GM08714 (cell line): Measurements from ENCODE around the gene TTC27.

Source experiments
- H3K4me3 ChIP-seq: fragments of 200-500 bp; sonication (Bioruptor generic); 2 replicates; pipeline ENCODE4 v1.5.1; 2014; ENCODE audit warnings: mild to moderate bottlenecking, low read length, inconsistent platforms
- ZNF274 ChIP-seq: IDR thresholded peaks from 2 replicates; pipeline ENCODE4 v1.6.1; 2012; ENCODE audit warnings: mild to moderate bottlenecking, low read depth, low read length

The TTC27 gene

GRCh38 chr2:32811696-32812095, 183.8 kb downstream of the TTC27 start:
- H3K4me3 ChIP-seq: no peak overlapping the region

GRCh38 chr2:32812316-32812715, 184.5 kb downstream of the TTC27 start:
- no peak overlapping the region for H3K4me3 ChIP-seq
- no peak for TF ChIP-seq ZNF274

More at GRCh38 chr2:32811696-32812095, 183.8 kb downstream of the TTC27 start:
- no peak for TF ChIP-seq ZNF274

- no peak overlapping the region for H3K4me3 ChIP-seq
- TF ChIP-seq ZNF274: no peak
Observed at GRCh38 chr2:32820088-32820487, 192.2 kb downstream of the TTC27 start.

GRCh38 chr2:32820701-32821100, 192.9 kb downstream of the TTC27 start:
- TF ChIP-seq ZNF274: no peak
- H3K4me3 ChIP-seq: no peak overlapping the region

GRCh38 chr2:32824070-32824809, 196.4 kb downstream of the TTC27 start:
- no peak for TF ChIP-seq ZNF274
- H3K4me3 ChIP-seq: no peak overlapping the region

GRCh38 chr2:32825291-32825712, 197.5 kb downstream of the TTC27 start:
- H3K4me3 ChIP-seq: no peak overlapping the region
- TF ChIP-seq ZNF274: no peak

- TF ChIP-seq ZNF274: no peak
- H3K4me3 ChIP-seq: no peak overlapping the region
Observed at GRCh38 chr2:32830196-32830595, 202.3 kb downstream of the TTC27 start.

- no peak overlapping the region for H3K4me3 ChIP-seq
- no peak for TF ChIP-seq ZNF274
Observed at GRCh38 chr2:32832821-32833220, 205.0 kb downstream of the TTC27 start.

GRCh38 chr2:32833709-32834108, 205.9 kb downstream of the TTC27 start:
- H3K4me3 ChIP-seq: no peak overlapping the region
- no peak for TF ChIP-seq ZNF274

GRCh38 chr2:32835148-32835547, 207.3 kb downstream of the TTC27 start:
- no peak for TF ChIP-seq ZNF274

GRCh38 chr2:32836933-32837332, 209.1 kb downstream of the TTC27 start:
- H3K4me3 ChIP-seq: no peak overlapping the region
- TF ChIP-seq ZNF274: no peak

More at GRCh38 chr2:32835148-32835547, 207.3 kb downstream of the TTC27 start:
- H3K4me3 ChIP-seq: no peak overlapping the region

GRCh38 chr2:32838418-32838817, 210.6 kb downstream of the TTC27 start:
- H3K4me3 ChIP-seq: no peak overlapping the region
- no peak for TF ChIP-seq ZNF274

GRCh38 chr2:32838949-32839348, 211.1 kb downstream of the TTC27 start:
- no peak overlapping the region for H3K4me3 ChIP-seq
- TF ChIP-seq ZNF274: no peak

- no peak for TF ChIP-seq ZNF274
- no peak overlapping the region for H3K4me3 ChIP-seq
Observed at GRCh38 chr2:32841931-32842898, 214.4 kb downstream of the TTC27 start.

- H3K4me3 ChIP-seq: no peak overlapping the region
- no peak for TF ChIP-seq ZNF274
Observed at GRCh38 chr2:32843699-32844098, 215.8 kb downstream of the TTC27 start.
